ENCODE measurements around the gene TNFRSF19.

The TNFRSF19 gene

DNA sequence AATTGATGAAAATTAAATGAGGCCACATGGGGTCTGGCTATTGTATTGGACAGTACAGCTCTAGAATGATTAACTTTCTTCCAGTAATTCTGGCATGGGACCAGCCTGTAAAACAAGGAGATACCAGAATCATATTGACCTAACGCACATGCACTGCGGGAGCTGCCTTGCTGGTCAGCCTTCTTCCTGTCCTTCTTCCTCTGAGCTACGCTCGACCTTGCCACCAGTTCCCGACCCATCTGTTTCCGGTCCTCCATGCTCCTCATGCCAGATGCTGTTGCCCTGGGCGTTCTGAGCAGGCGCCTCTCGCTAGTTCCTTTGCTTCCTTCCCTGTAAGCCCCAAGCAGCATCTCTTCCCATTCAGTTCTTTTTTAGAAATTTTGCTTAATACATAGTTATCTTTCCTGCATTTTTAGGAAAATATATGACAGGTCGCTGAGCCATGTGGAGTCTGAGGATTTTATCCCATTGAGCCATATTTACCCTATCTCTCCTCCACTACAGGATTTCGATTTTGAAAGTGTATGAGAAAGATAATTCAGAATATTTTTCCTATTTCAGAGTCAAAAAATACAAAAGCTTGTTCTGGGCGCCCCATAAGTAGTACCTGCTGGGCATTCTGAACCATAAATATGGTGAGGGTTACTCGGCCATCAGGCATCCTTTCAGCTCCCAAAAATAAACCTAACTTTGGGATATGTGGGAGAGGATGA lies 38.6 kb downstream of the TNFRSF19 start:
- DNase-seq = no peak

- DNase-seq = no peak
Measured at GRCh38 chr13:23609414-23609760, 39.2 kb downstream of the TNFRSF19 start.

DNA sequence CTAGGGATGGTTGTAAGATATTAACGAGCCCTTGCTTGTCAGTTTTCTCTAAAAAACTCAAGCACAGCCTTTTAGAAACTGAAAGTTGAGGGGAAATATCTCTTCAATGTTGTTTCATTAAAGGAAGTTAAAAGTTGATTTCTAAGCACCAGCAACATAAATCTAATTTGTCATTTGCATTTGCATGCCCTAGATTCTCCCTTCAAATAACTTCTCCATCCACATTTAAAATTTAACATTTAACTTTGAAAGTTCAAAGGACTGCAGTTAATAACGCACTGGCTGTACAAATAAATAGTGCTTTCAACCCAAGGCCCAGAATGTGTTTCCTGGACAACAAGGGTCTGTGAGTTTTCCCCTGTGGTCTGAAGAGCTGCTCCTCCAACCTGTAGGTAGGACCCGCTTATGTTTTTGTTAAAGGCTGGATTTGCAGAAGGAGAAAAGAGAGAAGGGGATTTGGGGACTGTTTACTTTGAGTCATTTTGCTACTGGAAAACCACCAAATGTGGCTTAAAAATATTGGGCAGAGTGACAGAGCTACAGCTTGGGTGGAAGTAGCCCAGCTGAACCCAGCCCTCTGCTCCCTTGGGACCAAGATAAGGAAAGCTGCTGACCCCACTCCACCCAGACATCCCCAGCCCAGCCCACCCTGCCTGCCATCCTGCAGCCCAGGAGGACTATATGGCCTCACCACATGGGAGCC lies 39.8 kb downstream of the TNFRSF19 start:
- no peak for DNase-seq

- DNase-seq = no peak
Measured at GRCh38 chr13:23610966-23611491, 40.8 kb downstream of the TNFRSF19 start.

- no peak for DNase-seq
Measured at GRCh38 chr13:23612182-23612581, 42.0 kb downstream of the TNFRSF19 start.

DNA sequence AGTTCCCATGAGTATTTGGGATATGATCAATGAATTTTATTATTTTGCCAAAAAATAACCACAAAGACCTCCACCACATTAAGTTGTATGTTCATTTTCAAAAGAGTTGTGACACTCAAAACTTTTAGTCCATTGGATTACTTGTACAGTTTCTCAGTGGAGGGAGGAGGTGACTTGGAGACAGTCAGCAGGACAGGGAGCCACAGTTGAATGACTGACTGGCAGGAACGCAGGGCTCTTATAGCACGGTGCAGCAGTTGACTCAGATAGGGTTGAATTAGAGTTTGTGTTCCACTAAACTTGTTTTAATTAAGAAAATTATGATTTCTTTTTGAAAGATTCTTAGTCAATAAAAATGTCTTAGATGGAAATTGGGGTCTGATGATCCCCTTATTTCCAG lies 42.5 kb downstream of the TNFRSF19 start:
- no peak for DNase-seq

DNA sequence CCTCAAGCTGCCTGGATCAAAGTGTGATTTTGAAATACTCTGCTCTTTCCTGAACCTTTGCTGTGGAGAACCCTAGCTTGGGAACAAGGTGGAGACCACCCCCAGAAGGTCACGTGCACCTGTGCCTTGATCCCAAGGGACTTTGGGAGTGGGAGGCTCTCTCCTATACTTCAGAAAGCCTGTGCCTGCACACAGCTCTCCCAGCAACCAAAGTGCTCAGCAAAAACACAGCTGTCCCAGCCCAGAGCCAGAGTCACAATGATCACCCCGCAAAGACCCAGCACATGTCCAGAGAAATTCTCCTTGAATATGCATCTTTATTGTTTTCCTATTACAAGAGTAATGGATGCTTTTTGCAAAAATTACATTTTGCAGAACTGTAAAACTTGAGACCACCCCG lies 43.4 kb downstream of the TNFRSF19 start:
- no peak for DNase-seq

- no peak for DNase-seq
Measured at GRCh38 chr13:23615395-23616081, 45.3 kb downstream of the TNFRSF19 start.

- DNase-seq = no peak
Measured at GRCh38 chr13:23616228-23616627, 46.0 kb downstream of the TNFRSF19 start.

DNA sequence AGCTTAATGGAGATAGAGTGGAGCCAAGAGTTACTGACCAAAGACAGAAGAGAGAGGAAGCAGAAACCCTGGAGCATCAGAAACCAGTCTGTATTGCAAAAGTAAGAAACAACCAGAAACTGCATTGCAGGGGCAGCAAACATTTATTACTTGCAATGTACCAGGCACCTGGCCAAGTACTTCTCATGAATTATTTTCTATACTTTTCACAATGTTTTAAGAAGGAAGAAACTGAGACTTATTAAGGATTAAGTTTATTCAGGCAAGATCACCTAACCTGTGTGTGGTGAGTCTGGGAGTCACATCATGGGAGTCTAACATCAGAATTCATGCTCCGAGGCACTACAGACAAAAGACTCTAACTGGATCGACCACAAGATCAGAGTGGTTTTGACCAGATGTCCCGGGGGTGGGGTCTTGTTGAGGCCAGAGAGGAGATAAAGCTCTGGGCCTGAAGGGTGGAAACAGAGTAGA lies 47.4 kb downstream of the TNFRSF19 start:
- peak; percentile 66 for DNase-seq

GRCh38 chr13:23618341-23618740 lies 48.1 kb downstream of the TNFRSF19 start:
- no peak for DNase-seq

- no peak for DNase-seq
Measured at GRCh38 chr13:23619068-23619855, 49.0 kb downstream of the TNFRSF19 start.

DNA sequence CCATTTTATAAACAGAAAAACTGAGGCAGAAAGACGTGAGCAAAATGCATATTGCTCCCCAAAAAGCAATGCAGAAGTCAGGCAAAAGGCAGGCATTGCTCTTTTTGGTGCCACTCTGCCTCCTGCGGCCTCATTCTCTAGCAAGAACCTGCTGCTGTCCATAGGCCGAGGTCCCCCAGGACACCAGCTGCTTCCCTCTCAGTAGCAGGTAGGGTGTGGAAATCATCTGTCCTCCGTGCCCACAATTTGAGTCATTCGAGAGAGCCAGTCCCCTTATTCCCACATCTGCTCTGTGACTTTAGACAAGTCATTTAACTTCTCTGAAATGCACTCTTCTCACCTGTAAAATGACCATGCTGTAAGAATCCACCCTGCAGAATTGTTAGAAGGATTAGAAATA lies 50.0 kb downstream of the TNFRSF19 start:
- no peak for DNase-seq

GRCh38 chr13:23620613-23621315 lies 50.6 kb downstream of the TNFRSF19 start:
- DNase-seq = no peak

DNA sequence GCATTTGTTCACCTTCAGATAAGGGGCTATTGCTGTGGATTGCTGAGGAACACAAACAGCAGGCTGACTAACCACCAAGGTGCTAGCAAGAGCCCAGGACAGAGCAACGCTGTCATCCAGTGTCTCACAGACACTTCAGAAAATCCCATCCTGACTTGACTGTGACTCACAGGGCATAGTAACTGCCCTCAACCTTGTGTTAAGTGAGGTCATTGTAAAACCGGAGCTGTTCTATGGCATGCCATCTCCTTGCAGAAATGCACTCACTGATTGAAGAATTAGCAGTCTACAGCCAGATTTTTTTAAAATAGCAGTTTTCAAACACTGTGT lies 51.1 kb downstream of the TNFRSF19 start:
- no peak for DNase-seq

- no peak for DNase-seq
Measured at GRCh38 chr13:23622985-23623384, 52.8 kb downstream of the TNFRSF19 start.

DNA sequence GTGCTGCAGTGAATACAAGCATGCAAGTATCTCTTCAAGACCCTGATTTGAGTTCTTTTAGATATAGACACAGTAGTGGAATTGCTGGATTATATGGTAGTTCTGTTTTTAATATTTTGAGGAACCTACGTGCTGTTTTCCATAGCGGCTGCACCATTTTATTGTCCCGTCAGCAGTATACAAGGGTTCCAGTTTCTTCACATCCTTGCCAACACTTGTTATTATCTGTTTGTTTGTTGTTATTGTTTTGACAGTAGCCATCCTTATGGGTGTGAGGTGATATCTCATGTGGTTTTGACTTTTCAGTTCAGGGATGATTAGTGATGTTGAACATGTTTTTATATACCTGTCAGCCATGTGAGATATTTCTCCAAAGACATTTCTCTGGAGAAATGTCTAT lies 53.2 kb downstream of the TNFRSF19 start:
- DNase-seq = no peak

DNA sequence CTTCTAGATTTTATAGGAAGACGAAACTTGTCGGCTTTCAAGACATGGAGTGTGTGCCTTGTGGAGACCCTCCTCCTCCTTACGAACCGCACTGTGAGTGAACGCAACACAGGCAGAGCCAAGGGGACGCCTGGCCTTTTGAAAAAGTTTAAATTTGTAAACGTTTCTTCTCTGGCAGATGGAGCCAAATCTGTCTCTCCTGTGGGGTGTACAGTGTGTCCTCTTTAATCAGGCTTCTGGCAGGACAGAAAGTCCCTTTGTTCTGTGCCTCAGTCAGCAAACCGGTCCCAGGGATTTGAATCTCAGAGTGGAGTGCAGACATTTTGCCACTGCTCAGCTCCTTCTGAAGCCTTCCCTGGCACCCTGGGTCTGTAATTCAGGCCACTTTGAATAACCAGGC lies 56.5 kb downstream of the TNFRSF19 start:
- no peak for DNase-seq

- no peak for DNase-seq
Measured at GRCh38 chr13:23627410-23627809, 57.2 kb downstream of the TNFRSF19 start.

- DNase-seq = no peak
Measured at GRCh38 chr13:23628250-23628649, 58.0 kb downstream of the TNFRSF19 start.

GRCh38 chr13:23628765-23629565 lies 58.8 kb downstream of the TNFRSF19 start:
- no peak for DNase-seq

All from OCI-M1 (cell line).